Embryonic facial prominence (tissue), 1 donor: ENCODE data around the gene SH3BP2.

Source experiments
- DNase-seq: peaks from one replicate; pipeline ENCODE4 v3.0.0-alpha.2; 2016; ENCODE audit errors: extremely low spot score

SH3BP2 gene

GRCh38 chr4:2803624-2804448 lies 11.0 kb downstream of the SH3BP2 start:
- DNase-seq = no peak

- DNase-seq = no peak
Observed at GRCh38 chr4:2804449-2804972, 11.6 kb downstream of the SH3BP2 start.

GRCh38 chr4:2804973-2805501 lies 12.2 kb downstream of the SH3BP2 start:
- no peak for DNase-seq

GRCh38 chr4:2805712-2806389 lies 13.0 kb downstream of the SH3BP2 start:
- no peak for DNase-seq

- DNase-seq = no peak
Observed at GRCh38 chr4:2806390-2807355, 13.8 kb downstream of the SH3BP2 start.

GRCh38 chr4:2807571-2807970 lies 14.7 kb downstream of the SH3BP2 start:
- DNase-seq = no peak

- no peak for DNase-seq
Observed at GRCh38 chr4:2808001-2808400, 15.1 kb downstream of the SH3BP2 start.

- no peak for DNase-seq
Observed at GRCh38 chr4:2809610-2810180, 16.8 kb downstream of the SH3BP2 start.

- no peak for DNase-seq
Observed at GRCh38 chr4:2810388-2810787, 17.5 kb downstream of the SH3BP2 start.

GRCh38 chr4:2811830-2812611 lies 19.1 kb downstream of the SH3BP2 start:
- DNase-seq = no peak

GRCh38 chr4:2812612-2813354 lies 19.9 kb downstream of the SH3BP2 start:
- DNase-seq = no peak

- no peak for DNase-seq
Observed at GRCh38 chr4:2813446-2814405, 20.8 kb downstream of the SH3BP2 start.

GRCh38 chr4:2814627-2815270 lies 21.9 kb downstream of the SH3BP2 start:
- DNase-seq = no peak

- no peak for DNase-seq
Observed at GRCh38 chr4:2816401-2816954, 23.6 kb downstream of the SH3BP2 start.

GRCh38 chr4:2817137-2817536 lies 24.3 kb downstream of the SH3BP2 start:
- DNase-seq = no peak

GRCh38 chr4:2817701-2818350 lies 24.9 kb downstream of the SH3BP2 start:
- DNase-seq = no peak

GRCh38 chr4:2818351-2818939 lies 25.6 kb downstream of the SH3BP2 start:
- no peak for DNase-seq
